MCF 10A (cell line): Measurements from ENCODE around the gene MIOX. TPM values are rescaled to one million over a fixed set of nuclear protein-coding genes. Genes with fewer than 3 reads are reported as not detected.

Source experiments
- BruUV-seq: library from RNA; stranded (reverse); fragments of 400-500 nt; replicated peaks from 2 replicates; lab custom pipeline; 2021; lab: Mats Ljungman, UMichigan
- CTCF ChIA-PET: fragments of 300-600 bp; sonication (Branson Sonifier 250); formaldehyde crosslinking; extraction: SDS; loops from one replicate; lab custom pipeline; 2021; ENCODE audit warnings: antibody characterized with exemption, inconsistent platforms; lab: Yijun Ruan, JAX
- POLR2A ChIA-PET: fragments of 300-600, 350-650 bp; sonication (Branson Sonifier 250); formaldehyde crosslinking; extraction: SDS; loops from one replicate; lab custom pipeline; 2020; ENCODE audit warnings: antibody characterized with exemption, inconsistent platforms; lab: Yijun Ruan, JAX
- DNase-seq: peaks from one replicate; pipeline ENCODE4 v3.0.0-alpha.2; 2018; ENCODE audit not compliant: unreplicated experiment
- H3K27ac Mint-ChIP-seq: one replicate; pipeline ENCODE4 v1.8.0; 2022; ENCODE audit warnings: mild to moderate bottlenecking, low read depth, mixed read lengths; ENCODE audit not compliant: unreplicated experiment
- H3K27me3 Mint-ChIP-seq: one replicate; pipeline ENCODE4 v1.8.0; 2022; ENCODE audit warnings: mixed read lengths; ENCODE audit not compliant: insufficient read depth, unreplicated experiment
- H3K36me3 Mint-ChIP-seq: one replicate; pipeline ENCODE4 v1.8.0; 2022; ENCODE audit warnings: mild to moderate bottlenecking, moderate library complexity, mixed read lengths; ENCODE audit not compliant: insufficient read depth, unreplicated experiment
- H3K4me1 Mint-ChIP-seq: one replicate; pipeline ENCODE4 v1.8.0; 2022; ENCODE audit warnings: mixed read lengths; ENCODE audit not compliant: insufficient read depth, unreplicated experiment
- H3K4me3 Mint-ChIP-seq: one replicate; pipeline ENCODE4 v1.8.0; 2022; ENCODE audit warnings: mild to moderate bottlenecking, moderate library complexity, mixed read lengths; ENCODE audit not compliant: unreplicated experiment
- H3K9me3 Mint-ChIP-seq: one replicate; pipeline ENCODE4 v1.8.0; 2022; ENCODE audit warnings: mixed read lengths; ENCODE audit not compliant: unreplicated experiment
- intact Hi-C: fragments of 100-400 bp; cut with micrococcal nuclease; formaldehyde crosslinking; loops from 2 replicates; pipeline ENCODE4 v1.14.1; 2022
- total RNA-seq: library from RNA; stranded (reverse); gene quantifications from 2 replicates; pipeline ENCODE4 v1.2.3, GENCODE V29; 2022
- TF ChIP-seq, protein P1 (sequence below): fragments of 200-600 bp; IDR thresholded peaks from one replicate; pipeline ENCODE4 v1.8.0; 2022; ENCODE audit warnings: antibody characterized with exemption, mild to moderate bottlenecking; ENCODE audit not compliant: unreplicated experiment

MIOX gene
- total RNA-seq, 1 experiment from 2014 or later = 0.63 TPM

GRCh38 chr22:50498322-50498890 lies 11.7 kb downstream of the MIOX start:
- DNase-seq = peak; percentile 84
- H3K27me3 Mint-ChIP-seq = no peaks in the 10 kb centered on the region
- H3K9me3 Mint-ChIP-seq = no peaks in the 10 kb centered on the region
- H3K36me3 Mint-ChIP-seq = no peaks in the 10 kb centered on the region
- peaks cover 7% of the 10 kb centered on the region for H3K4me1 Mint-ChIP-seq
- no TSS peak for BruUV-seq
- intact Hi-C loops = loop anchor here (1.0 to 10.0 kb wide), 4 partner anchors 14 to 354 kb away; partner anchors contain the start of gene HDAC10
- ChIA-PET CTCF (interaction anchor here (0.6 to 2.4 kb wide), 24 partner anchors 8 to 416 kb away, joined by 3 to 8 read pairs (median 4); partner anchors contain the start of genes HDAC10, SCO2 and SYCE3), POLR2A (interaction anchor here (0.7 to 1.2 kb wide), 6 partner anchors 8 to 276 kb away, joined by 3 to 5 read pairs (median 4); partner anchors contain the start of genes LMF2, NCAPH2 and SCO2)
- no peak overlapping the region for H3K27ac Mint-ChIP-seq
- H3K4me3 Mint-ChIP-seq = no peak overlapping the region
- TF ChIP-seq, protein P1, sequence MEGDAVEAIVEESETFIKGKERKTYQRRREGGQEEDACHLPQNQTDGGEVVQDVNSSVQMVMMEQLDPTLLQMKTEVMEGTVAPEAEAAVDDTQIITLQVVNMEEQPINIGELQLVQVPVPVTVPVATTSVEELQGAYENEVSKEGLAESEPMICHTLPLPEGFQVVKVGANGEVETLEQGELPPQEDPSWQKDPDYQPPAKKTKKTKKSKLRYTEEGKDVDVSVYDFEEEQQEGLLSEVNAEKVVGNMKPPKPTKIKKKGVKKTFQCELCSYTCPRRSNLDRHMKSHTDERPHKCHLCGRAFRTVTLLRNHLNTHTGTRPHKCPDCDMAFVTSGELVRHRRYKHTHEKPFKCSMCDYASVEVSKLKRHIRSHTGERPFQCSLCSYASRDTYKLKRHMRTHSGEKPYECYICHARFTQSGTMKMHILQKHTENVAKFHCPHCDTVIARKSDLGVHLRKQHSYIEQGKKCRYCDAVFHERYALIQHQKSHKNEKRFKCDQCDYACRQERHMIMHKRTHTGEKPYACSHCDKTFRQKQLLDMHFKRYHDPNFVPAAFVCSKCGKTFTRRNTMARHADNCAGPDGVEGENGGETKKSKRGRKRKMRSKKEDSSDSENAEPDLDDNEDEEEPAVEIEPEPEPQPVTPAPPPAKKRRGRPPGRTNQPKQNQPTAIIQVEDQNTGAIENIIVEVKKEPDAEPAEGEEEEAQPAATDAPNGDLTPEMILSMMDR = peak; percentile 64

GRCh38 chr22:50500452-50500851 lies 13.8 kb downstream of the MIOX start:
- no peak overlapping the region for H3K4me3 Mint-ChIP-seq
- CTCF ChIA-PET = interaction anchor here (0.7 kb wide), 1 partner anchor 26 kb away, joined by 3 read pairs; no protein-coding TSS in a partner anchor
- no peak for DNase-seq
- H3K27ac Mint-ChIP-seq = no peak overlapping the region
- no peaks in the 10 kb centered on the region for H3K27me3 Mint-ChIP-seq
- H3K4me1 Mint-ChIP-seq = peaks cover 7% of the 10 kb centered on the region
- no peaks in the 10 kb centered on the region for H3K36me3 Mint-ChIP-seq
- POLR2A ChIA-PET = interaction anchor here (0.7 kb wide), 1 partner anchor 118 kb away, joined by 3 read pairs; no protein-coding TSS in a partner anchor
- intact Hi-C loops = no loop called here
- TF ChIP-seq, protein P1 = no peak
- BruUV-seq = no TSS peak
- no peaks in the 10 kb centered on the region for H3K9me3 Mint-ChIP-seq

GRCh38 chr22:50502096-50502495 lies 15.4 kb downstream of the MIOX start:
- intact Hi-C loops = no loop called here
- H3K27me3 Mint-ChIP-seq = no peaks in the 10 kb centered on the region

More at GRCh38 chr22:50502096-50502495, 15.4 kb downstream of the MIOX start:
- BruUV-seq = no TSS peak
- no peak for DNase-seq
- ChIA-PET CTCF (interaction anchor here (0.6 to 1.9 kb wide), 2 partner anchors 25 to 61 kb away, joined by 3 to 7 read pairs; partner anchors contain the start of gene SYCE3), POLR2A (no interaction called here)
- Mint-ChIP-seq H3K9me3 (no peaks in the 10 kb centered on the region), H3K27ac (no peak overlapping the region), H3K4me3 (no peak overlapping the region), H3K36me3 (no peaks in the 10 kb centered on the region), H3K4me1 (peaks cover 7% of the 10 kb centered on the region)
- TF ChIP-seq, protein P1 = no peak
